K562 treated with DMSO at 1 percent for 4 hours (cell line): ENCODE measurements around the gene ANHX. TPM values are rescaled to one million over a fixed set of nuclear protein-coding genes. Genes with fewer than 3 reads are reported as not detected.

Source experiments
- total RNA-seq: library from RNA; unstranded; fragments of 300-600 nt; gene quantifications from 2 replicates; pipeline ENCODE4 v1.2.3, GENCODE V29; 2022; ENCODE audit not compliant: insufficient read depth

The ANHX gene
- not detected in 2 replicates for total RNA-seq

DNA sequence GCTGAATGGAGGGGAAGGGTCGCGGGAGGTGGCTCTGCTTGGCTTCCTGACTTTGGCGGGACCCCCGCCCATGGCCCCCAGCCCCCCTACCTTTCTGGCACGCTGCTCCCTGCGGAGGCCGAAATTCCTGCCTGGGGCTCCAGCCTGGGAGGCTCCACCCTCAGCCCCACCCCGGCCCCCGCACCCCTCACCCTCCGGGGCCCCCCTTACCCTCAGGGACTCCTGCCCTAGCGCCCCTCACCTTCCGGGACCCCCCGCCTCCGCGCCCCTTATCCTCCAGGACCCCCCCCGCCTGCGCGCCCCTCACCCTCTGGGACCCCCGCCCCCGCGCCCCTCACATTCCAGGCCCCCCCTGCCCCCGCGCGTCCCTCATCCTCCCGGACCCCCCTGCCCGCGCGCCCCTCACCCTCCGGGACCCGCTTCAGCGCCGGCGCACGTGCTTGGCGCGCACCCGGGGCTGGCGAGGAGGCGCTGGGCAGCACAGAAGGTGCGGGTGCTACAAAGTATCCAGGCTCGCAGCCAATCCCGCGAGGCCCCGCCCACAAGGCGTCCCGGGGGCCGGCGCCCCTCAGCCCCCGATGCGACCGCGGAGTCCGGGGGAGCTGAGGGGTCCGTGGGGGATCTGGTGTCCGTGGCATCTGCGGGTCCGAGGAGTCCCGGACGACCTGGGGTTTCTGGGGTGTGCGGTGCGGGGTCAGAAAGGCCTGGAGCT lies at the start of gene ANHX:
TSS of gene ANHX (minus strand) at position 477 of the 712 bp plus-strand sequence. CDS start 1,521 bp downstream, outside the sequence.

DNA sequence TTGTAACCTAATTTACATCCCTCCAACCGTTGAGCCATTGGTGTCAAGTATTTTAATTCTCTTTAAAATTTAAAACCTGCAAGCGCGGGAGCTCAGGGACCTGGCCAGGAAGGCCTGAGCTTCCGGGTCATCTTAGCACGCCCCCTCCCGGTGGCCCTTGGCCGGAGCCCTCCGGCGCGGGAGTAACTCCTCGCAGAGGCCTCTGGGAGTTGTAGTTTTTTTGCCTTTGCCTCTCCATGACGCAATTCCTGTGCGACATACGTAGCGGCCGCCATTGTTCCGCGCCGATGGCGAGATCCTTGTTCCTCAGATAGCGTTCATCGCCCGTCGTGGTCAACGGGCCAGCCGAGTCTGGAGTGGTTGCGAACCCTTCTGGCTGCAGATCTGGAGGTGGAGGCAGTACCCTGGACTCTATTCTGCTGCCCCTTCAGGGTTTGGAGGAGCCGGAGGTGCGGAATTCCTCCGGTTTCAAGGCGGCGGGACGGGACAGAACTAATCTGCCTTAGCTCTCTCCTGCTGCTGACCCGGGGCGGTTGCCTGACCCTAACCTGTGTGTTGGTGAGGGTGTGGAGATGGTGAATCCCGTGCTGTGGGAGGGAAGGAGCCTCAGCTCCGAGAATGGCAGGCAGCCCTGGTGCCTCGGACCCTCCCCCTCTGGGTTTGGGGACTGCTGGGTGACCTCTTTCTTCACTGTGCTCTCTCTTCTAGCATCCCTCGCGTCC lies 54.3 kb downstream of the ANHX start, which contains the start of gene ZNF268:
TSS of gene ZNF268 (plus strand) at position 258 of the 722 bp plus-strand sequence. CDS start 503 bp downstream, outside the sequence.

Other genes starting within 250 kb of the ANHX start
- 5.3 and 5.4 TPM in 2 replicates for gene ZNF26, start 249.5 kb downstream of the ANHX start, total RNA-seq
- gene ZNF84, start 198.4 kb downstream of the ANHX start, total RNA-seq = 7.4 and 8.2 TPM in 2 replicates
- 10.2 and 15.1 TPM in 2 replicates for gene ZNF140, start 155.0 kb downstream of the ANHX start, total RNA-seq
- gene ZNF891, start 105.6 kb downstream of the ANHX start, total RNA-seq = 0.33 TPM in 2 replicates
- 7.2 and 10.5 TPM in 2 replicates for gene ZNF10, start 105.2 kb downstream of the ANHX start, total RNA-seq
- 4.5 and 5.4 TPM in 2 replicates for gene ZNF268, start 54.4 kb downstream of the ANHX start, total RNA-seq